ENCODE results near the gene STIM1. TPM values are rescaled to one million over a fixed set of nuclear protein-coding genes. Genes with fewer than 3 reads are reported as not detected.

Gene STIM1
- total RNA-seq, 4 donors from 2014 or later, result 65.2 to 150 (median 92.6) TPM

GRCh38 chr11:3845670-3846069 is 9.8 kb upstream of the STIM1 start:
- no peaks in the 10 kb centered on the region for H3K9me3 ChIP-seq
- no peaks in the 10 kb centered on the region for H3K27me3 ChIP-seq
- H3K36me3 ChIP-seq, result no peaks in the 10 kb centered on the region
- no peak overlapping the region for H3K4me3 ChIP-seq
- TF ChIP-seq POLR2AphosphoS5 (IDR thresholded peaks at IDR 0.05), result no peak
- TF ChIP-seq EP300 (IDR thresholded peaks at IDR 0.05), result no peak
- no peak for TF ChIP-seq CTCF (IDR thresholded peaks at IDR 0.05)
- no peak for TF ChIP-seq POLR2A (IDR thresholded peaks at IDR 0.05; ENCODE audit: low read depth)
- WGBS, result 82% methylated on average over 3 of the region's 3 CpGs
- peaks cover 0 to 14% (median 6%) of the 10 kb centered on the region in 4 donors for H3K4me1 ChIP-seq
- intact Hi-C loops (cut with DNase I), result no loop called here
- H3K27ac ChIP-seq (replicated peaks in 1 of 4), result no peak overlapping the region
- DNase-seq (ENCODE audit: extremely low spot score), result no peak

DNA sequence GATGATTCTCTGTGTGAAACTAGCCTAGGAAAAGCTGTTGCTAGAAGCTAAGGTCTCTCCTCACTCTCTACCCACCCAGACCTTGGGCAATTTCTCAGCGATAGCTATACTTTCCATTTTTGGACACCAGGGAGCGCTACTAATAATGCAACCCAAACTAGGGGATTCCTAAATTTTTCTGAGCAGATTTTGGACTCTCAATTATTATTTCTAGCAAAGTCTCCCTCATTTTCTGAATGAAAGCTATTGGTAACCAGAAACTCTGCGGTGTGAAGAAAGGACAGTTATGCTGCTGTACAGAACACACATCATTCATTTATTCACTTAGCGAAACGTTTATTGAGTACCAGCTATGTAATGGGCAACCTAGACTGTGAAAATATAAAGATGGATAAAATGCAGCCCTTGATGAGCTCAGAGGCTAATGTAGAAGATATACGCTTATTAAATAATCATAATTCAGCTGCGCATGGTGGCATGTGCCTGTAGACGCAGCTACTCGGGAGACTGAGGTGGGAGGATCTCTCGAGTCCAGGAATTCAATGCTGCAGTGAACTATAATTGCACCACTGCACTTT is 6.1 kb upstream of the STIM1 start:
- no peaks in the 10 kb centered on the region for H3K27me3 ChIP-seq
- H3K9me3 ChIP-seq, result no peaks in the 10 kb centered on the region
- peaks cover under 1 to 10% (median 5%) of the 10 kb centered on the region in 4 donors for H3K4me1 ChIP-seq
- WGBS, result 62% methylated on average over 10 of the region's 10 CpGs
- H3K27ac ChIP-seq (replicated peaks in 1 of 4), result no peak overlapping the region
- TF ChIP-seq EP300 (IDR thresholded peaks at IDR 0.05) (no peak), POLR2A (IDR thresholded peaks at IDR 0.05; ENCODE audit: low read depth) (no peak), POLR2AphosphoS5 (IDR thresholded peaks at IDR 0.05) (no peak), CTCF (IDR thresholded peaks at IDR 0.05) (peak; percentile 61 to 74 (median 74))
- no peaks in the 10 kb centered on the region for H3K36me3 ChIP-seq
- intact Hi-C loops (cut with DNase I), result no loop called here
- H3K4me3 ChIP-seq, result no peak overlapping the region
- no peak for DNase-seq (ENCODE audit: extremely low spot score)

DNA sequence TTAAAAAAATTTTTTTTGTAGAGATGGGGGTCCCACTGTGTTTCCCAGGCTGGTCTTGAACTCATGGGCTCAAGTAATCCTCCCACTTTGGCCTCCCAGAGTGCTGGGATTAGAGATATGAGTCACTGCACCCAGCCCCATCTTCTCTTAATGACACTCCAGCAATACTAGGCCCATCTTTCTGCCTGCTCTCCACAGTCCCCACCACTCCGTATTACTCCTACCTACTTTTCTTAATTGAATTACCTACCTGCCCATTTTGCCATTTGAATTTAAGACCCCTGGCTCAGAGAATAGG is 2.0 kb upstream of the STIM1 start:
- TF ChIP-seq POLR2A (IDR thresholded peaks at IDR 0.05; ENCODE audit: low read depth) (no peak), CTCF (IDR thresholded peaks at IDR 0.05) (no peak), POLR2AphosphoS5 (IDR thresholded peaks at IDR 0.05) (no peak), EP300 (IDR thresholded peaks at IDR 0.05) (no peak)
- Histone ChIP-seq H3K4me1 (peaks cover 21 to 38% (median 33%) of the 10 kb centered on the region in 4 donors), H3K4me3 (no peak overlapping the region), H3K27ac (replicated peaks in 1 of 4) (no peak overlapping the region), H3K9me3 (no peaks in the 10 kb centered on the region), H3K36me3 (no peaks in the 10 kb centered on the region), H3K27me3 (no peaks in the 10 kb centered on the region)
- no peak for DNase-seq (ENCODE audit: extremely low spot score)
- WGBS, result 100% methylated on average over 1 of the region's 1 CpG
- intact Hi-C loops (cut with DNase I), result loop anchor here (10.0 kb wide), 2 partner anchors 91 to 131 kb away; no protein-coding TSS in a partner anchor

DNA sequence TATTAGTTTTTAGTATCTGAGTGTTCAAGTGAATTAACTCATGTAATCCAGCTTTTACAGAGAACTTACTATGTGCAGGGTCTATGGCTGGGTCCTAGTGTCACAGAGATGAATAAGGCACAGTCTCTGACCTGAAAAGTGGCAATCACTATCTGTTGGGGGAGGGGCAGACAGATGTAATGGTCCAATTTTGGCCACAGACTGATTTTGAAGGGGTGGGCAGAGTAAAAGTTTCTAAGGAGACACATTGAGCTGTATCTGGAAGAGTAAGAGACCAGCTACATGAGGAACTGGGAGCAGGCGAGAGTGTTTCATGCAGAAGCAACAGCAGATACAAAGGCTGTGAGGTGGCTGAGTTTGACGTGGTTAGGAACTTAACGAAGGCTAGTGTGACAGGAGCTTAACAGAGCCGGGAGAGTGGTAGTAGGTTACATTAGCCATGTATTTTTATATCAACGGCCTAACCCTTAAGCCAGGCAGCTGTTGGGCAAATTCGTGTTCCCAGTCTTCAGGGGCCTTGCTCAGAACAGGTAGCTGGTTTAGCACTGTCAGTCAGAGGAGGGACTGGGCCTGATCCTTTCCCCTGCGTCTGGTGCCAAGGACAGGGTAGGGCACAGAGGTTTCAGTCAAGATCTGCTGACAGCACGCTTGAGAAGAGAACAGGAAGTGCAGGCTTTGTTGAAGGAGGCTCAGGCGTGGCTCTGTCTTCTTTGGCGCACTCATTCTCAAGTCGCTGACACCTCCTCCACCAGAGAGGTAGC is 1.4 kb upstream of the STIM1 start:
- WGBS, result 69% methylated on average over 11 of the region's 11 CpGs

More for the DNA sequence above, 1.4 kb upstream of the STIM1 start:
- H3K27ac ChIP-seq (replicated peaks in 1 of 4), result peak overlapping the region; percentile 98 to 99 (median 98)
- no peaks in the 10 kb centered on the region for H3K36me3 ChIP-seq
- peaks cover 26 to 43% (median 39%) of the 10 kb centered on the region in 4 donors for H3K4me1 ChIP-seq
- intact Hi-C loops (cut with DNase I), result loop anchor here (10.0 kb wide), 2 partner anchors 91 to 131 kb away; no protein-coding TSS in a partner anchor
- TF ChIP-seq EP300 (IDR thresholded peaks at IDR 0.05) (no peak), CTCF (IDR thresholded peaks at IDR 0.05) (no peak), POLR2A (IDR thresholded peaks at IDR 0.05; ENCODE audit: low read depth) (no peak), POLR2AphosphoS5 (IDR thresholded peaks at IDR 0.05) (no peak)
- DNase-seq (ENCODE audit: extremely low spot score), result no peak
- peak overlapping the region; percentile 83 to 99 (median 98) for H3K4me3 ChIP-seq
- H3K27me3 ChIP-seq, result no peaks in the 10 kb centered on the region
- no peaks in the 10 kb centered on the region for H3K9me3 ChIP-seq

All from esophagus muscularis mucosa (tissue), 4 donors.